HCT116 (cell line): ENCODE results near the gene GRID2. TPM values are rescaled to one million over a fixed set of nuclear protein-coding genes. Genes with fewer than 3 reads are reported as not detected.
"Not testable (repeated sequence)": the region's sequence is repeated elsewhere in the genome, so short reads cannot be mapped to it uniquely, and the experiment has no call there.

Source experiments
- ATAC-seq: fragments of 200-7000 bp; cut with Tn5 transposase; 2 replicates; pipeline ENCODE4 v1.9.1; 2020; ENCODE audit warnings: mild to moderate bottlenecking, moderate library complexity
- BruUV-seq: library from RNA; stranded (reverse); fragments of 400-500 nt; replicated peaks from 2 replicates; lab custom pipeline; 2021; lab: Mats Ljungman, UMichigan
- CTCF ChIA-PET: fragments of 300-600 bp; sonication (Branson Sonifier 250); formaldehyde crosslinking; loops from one replicate; lab custom pipeline; 2021; ENCODE audit warnings: antibody characterized with exemption; lab: Charles Lee
- POLR2A ChIA-PET: fragments of 300-600, 350-600 bp; sonication (Branson Sonifier 250); formaldehyde crosslinking; loops from one replicate; lab custom pipeline; 2021; ENCODE audit warnings: antibody characterized with exemption; lab: Charles Lee
- RAD21 ChIA-PET, 2 experiments: fragments of 300-600 bp; sonication (Branson Sonifier 250); formaldehyde crosslinking; loops; one replicate each; lab custom pipeline; 2023; ENCODE audit warnings: low total read pairs in 2 of 2; ENCODE audit not compliant: uncharacterized antibody in 2 of 2, unreplicated experiment in 2 of 2, low non-redundant PET in 1 of 2; lab: Charles Lee
- DNase-seq: peaks from one replicate; pipeline ENCODE4 v3.0.0-alpha.2; 2010; ENCODE audit warnings: low read depth, low spot score
- H2AFZ ChIP-seq: fragments of 200-600 bp; shearing (Covaris generic), sonication (generic); 2 replicates; pipeline ENCODE4 v1.6.1; 2017; ENCODE audit warnings: low read depth, mixed run types, mixed read lengths, antibody characterized with exemption, low read length; ENCODE audit not compliant: poor library complexity, severe bottlenecking
- H3K27ac ChIP-seq: 2 replicates; pipeline ENCODE4 v1.5.1; 2012; ENCODE audit warnings: low read depth, low read length
- H3K27me3 ChIP-seq: fragments of 200-600 bp; sonication (generic); 2 replicates; pipeline ENCODE4 v1.6.1; 2016; ENCODE audit warnings: mixed run types, low read length, mixed read lengths; ENCODE audit not compliant: insufficient read depth
- H3K36me3 ChIP-seq, 2 experiments: fragments of 200-500 bp in 1 of 2; fragments of 200-600 bp in 1 of 2; sonication (Bioruptor generic) in 1 of 2; sonication (generic) in 1 of 2; 2 replicates each; pipeline versions ENCODE4 v1.5.1 to v1.6.1; 2014 to 2016; ENCODE audit warnings: low read length in 2 of 2, inconsistent platforms in 1 of 2, mixed read lengths in 1 of 2, mixed run types in 1 of 2; ENCODE audit not compliant: insufficient read depth in 2 of 2, control insufficient read depth in 1 of 2
- H3K4me1 ChIP-seq, 2 experiments: fragments of 200-600 bp in 1 of 2; sonication (generic) in 1 of 2; 2 replicates each; pipeline versions ENCODE4 v1.5.1 to v1.6.1; 2012 to 2017; ENCODE audit warnings: low read length in 2 of 2, inconsistent platforms in 1 of 2, mild to moderate bottlenecking in 1 of 2, mixed read lengths in 1 of 2, mixed run types in 1 of 2, moderate library complexity in 1 of 2; ENCODE audit not compliant: insufficient read depth in 2 of 2, control insufficient read depth in 1 of 2
- H3K4me2 ChIP-seq: fragments of 200-600 bp; sonication (generic); 2 replicates; pipeline ENCODE4 v1.6.1; 2017; ENCODE audit warnings: mixed run types, low read length, mixed read lengths
- H3K4me3 ChIP-seq, 2 experiments: fragments of 200-600 bp in 1 of 2; sonication (generic) in 1 of 2; replicated peaks in 1 of 2; 2 replicates each; pipeline ENCODE4 v1.5.1; 2011 to 2016; ENCODE audit warnings: low read length in 2 of 2, control low read depth in 1 of 2, low read depth in 1 of 2, mild to moderate bottlenecking in 1 of 2, mixed read lengths in 1 of 2, mixed run types in 1 of 2
- H3K79me2 ChIP-seq: fragments of 200-600 bp; sonication (generic); 2 replicates; pipeline ENCODE4 v1.6.1; 2017; ENCODE audit warnings: mild to moderate bottlenecking, mixed run types, low read length, moderate library complexity, mixed read lengths; ENCODE audit not compliant: insufficient read depth
- H3K9ac ChIP-seq: fragments of 200-600 bp; sonication (generic); 2 replicates; pipeline ENCODE4 v1.6.1; 2016; ENCODE audit warnings: low read length, mixed read lengths
- H3K9me2 ChIP-seq: fragments of 200-600 bp; sonication (generic), shearing (Covaris generic); 2 replicates; pipeline ENCODE4 v1.6.1; 2017; ENCODE audit warnings: mixed run types, mild to moderate bottlenecking, moderate library complexity; ENCODE audit not compliant: insufficient read depth
- H3K9me3 ChIP-seq, 2 experiments: fragments of 200-500 bp in 1 of 2; fragments of 200-600 bp in 1 of 2; sonication (Bioruptor generic) in 1 of 2; sonication (generic) in 1 of 2; 2 replicates each; pipeline ENCODE4 v1.6.1; 2014 to 2017; ENCODE audit warnings: low read length in 2 of 2, mixed read lengths in 2 of 2, inconsistent platforms in 1 of 2, low read depth in 1 of 2, mild to moderate bottlenecking in 1 of 2, mixed run types in 1 of 2, moderate library complexity in 1 of 2; ENCODE audit not compliant: control insufficient read depth in 1 of 2, insufficient read depth in 1 of 2
- H4K20me1 ChIP-seq: fragments of 200-600 bp; sonication (generic), shearing (Covaris generic); 2 replicates; pipeline ENCODE4 v1.6.1; 2017; ENCODE audit warnings: mixed run types, mild to moderate bottlenecking, moderate library complexity; ENCODE audit not compliant: insufficient read depth
- CTCF ChIP-seq, 3 experiments: fragments of 200-600 bp in 1 of 3; sonication (generic) in 1 of 3; IDR thresholded peaks in 2 of 3; conservative IDR thresholded peaks in 1 of 3; 2 replicates each; pipeline ENCODE4 v1.5.1; 2012 to 2017; ENCODE audit warnings: low read depth in 2 of 3, low read length in 2 of 3, antibody characterized with exemption in 1 of 3, borderline replicate concordance in 1 of 3, control low read depth in 1 of 3, mild to moderate bottlenecking in 1 of 3, mixed read lengths in 1 of 3, mixed run types in 1 of 3, moderate library complexity in 1 of 3; ENCODE audit not compliant: insufficient read depth in 1 of 3
- ELF1 ChIP-seq: IDR thresholded peaks from 2 replicates; pipeline ENCODE4 v1.6.1; 2012; ENCODE audit warnings: low read depth, borderline replicate concordance
- POLR2AphosphoS5 ChIP-seq: IDR thresholded peaks from 2 replicates; pipeline ENCODE4 v1.6.1; 2011; ENCODE audit warnings: mild to moderate bottlenecking, low read depth, low read length, moderate library complexity
- RAD21 ChIP-seq: IDR thresholded peaks from 2 replicates; pipeline ENCODE4 v1.6.1; 2012; ENCODE audit warnings: low read depth, mild to moderate bottlenecking
- SIN3A ChIP-seq: IDR thresholded peaks from 2 replicates; pipeline ENCODE4 v1.6.1; 2012; ENCODE audit warnings: low read depth
- SP1 ChIP-seq: IDR thresholded peaks from 2 replicates; pipeline ENCODE4 v1.6.1; 2012; ENCODE audit warnings: low read depth
- YY1 ChIP-seq: IDR thresholded peaks from 2 replicates; pipeline ENCODE4 v1.6.1; 2011; ENCODE audit warnings: low read length, low read depth, moderate library complexity, mild to moderate bottlenecking; ENCODE audit not compliant: insufficient replicate concordance; ENCODE audit errors: extremely low read depth
- ZBTB33 ChIP-seq: IDR thresholded peaks from 2 replicates; pipeline ENCODE4 v1.6.1; 2011; ENCODE audit warnings: mild to moderate bottlenecking, low read length, moderate library complexity; ENCODE audit not compliant: insufficient replicate concordance; ENCODE audit errors: extremely low read depth
- intact Hi-C: fragments of 100-400 bp; cut with micrococcal nuclease; formaldehyde crosslinking; loops from 2 replicates; pipeline ENCODE4 v1.10.0; 2022
- total RNA-seq: library from RNA; stranded (reverse); gene quantifications from one replicate; pipeline ENCODE4 v1.2.1, GENCODE V29; 2021; ENCODE audit not compliant: unreplicated experiment

Gene GRID2
- total RNA-seq, 1 experiment from 2014 or later = not detected

GRCh38 chr4:93671093-93671492, 1367.3 kb downstream of the GRID2 start (continued):
- TF ChIP-seq RAD21 (no peak), SIN3A (no peak), ELF1 (no peak), POLR2AphosphoS5 (no peak), ZBTB33 (no peak), SP1 (no peak), YY1 (no peak), CTCF (IDR thresholded peaks at IDR 0.05 in 2 of 3, conservative IDR thresholded peaks at IDR 0.05 in 1 of 3; ENCODE audit: borderline replicate concordance in 1 of 3, insufficient read depth in 1 of 3, low read depth in 2 of 3, low read length in 2 of 3) (no peak)

DNA sequence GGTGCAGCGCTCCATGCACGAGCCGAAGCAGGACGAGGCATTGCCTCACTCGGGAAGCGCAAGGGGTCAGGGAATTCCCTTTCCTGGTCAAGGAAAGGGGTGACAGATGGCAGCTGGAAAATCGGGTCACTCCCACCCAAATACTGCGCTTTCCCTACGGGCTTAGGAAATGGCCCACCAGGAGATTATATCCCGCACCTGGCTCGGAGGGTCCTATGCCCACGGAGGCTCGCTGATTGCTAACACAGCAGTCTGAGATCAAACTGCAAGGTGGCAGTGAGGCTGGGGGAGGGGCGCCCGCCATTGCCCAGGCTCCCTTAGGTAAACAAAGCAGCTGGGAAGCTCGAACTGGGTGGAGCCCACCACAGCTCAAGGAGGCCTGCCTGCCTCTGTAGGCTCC, 1373.2 kb downstream of the GRID2 start:
- ATAC-seq, CTCF ChIA-PET: not testable (repeated sequence)

More for the DNA sequence above, 1373.2 kb downstream of the GRID2 start:
- H3K9me2 ChIP-seq, H2AFZ ChIP-seq, H3K4me1 ChIP-seq, H3K79me2 ChIP-seq, POLR2A ChIA-PET, H4K20me1 ChIP-seq, H3K4me3 ChIP-seq, intact Hi-C loops, H3K9ac ChIP-seq, H3K9me3 ChIP-seq, H3K36me3 ChIP-seq, RAD21 ChIA-PET, H3K27ac ChIP-seq, H3K4me2 ChIP-seq, H3K27me3 ChIP-seq, BruUV-seq, DNase-seq: not testable (repeated sequence)
